Measurements from ENCODE around the gene FADS1.
A peak's percentile ranks its signal among the peaks of the same experiment; 100 is the strongest.

The FADS1 gene

DNA sequence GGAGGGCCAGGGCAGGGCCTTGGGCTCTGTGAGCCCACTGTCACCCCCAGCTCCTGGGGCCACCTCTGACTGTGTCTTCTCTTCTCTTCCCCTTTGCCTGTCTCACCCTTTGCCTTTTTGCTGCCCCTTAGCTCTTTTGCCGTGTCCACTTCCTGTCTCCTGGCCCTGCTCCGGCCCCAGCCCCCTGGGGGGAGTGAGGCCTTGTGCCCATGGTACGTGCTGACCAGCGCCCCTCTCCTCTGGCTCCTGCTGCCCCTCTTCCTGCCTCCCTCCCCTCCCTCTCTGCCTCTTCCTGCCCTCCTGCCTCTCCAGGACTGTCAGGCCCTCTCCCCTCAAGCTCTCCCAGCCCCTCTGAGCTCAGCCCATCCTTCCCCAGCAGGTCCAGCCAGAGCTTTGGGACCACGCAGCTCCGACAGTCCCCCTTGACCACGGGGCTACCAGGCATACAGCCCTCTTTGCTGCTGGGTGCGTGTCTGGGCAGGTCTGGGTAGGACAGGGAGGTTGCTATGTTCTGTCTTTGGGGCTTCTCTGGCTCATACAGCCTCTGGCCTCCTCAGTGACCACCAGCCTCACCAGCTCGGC lies 36.1 kb downstream of the FADS1 start:
- Histone ChIP-seq H3K9ac (ENCODE audit: low read length in 2 of 2) (no peak overlapping the region), H3K4me1 (ENCODE audit: control insufficient read depth, insufficient read depth, low read length) (peaks cover 2% of the 10 kb centered on the region), H3K36me3 (ENCODE audit: control insufficient read depth in 2 of 2, insufficient read depth in 2 of 2, low read length in 2 of 2) (peaks cover 7 to 10% of the 10 kb centered on the region in 2 donors), H3K27ac (ENCODE audit: low read length) (no peak overlapping the region), H3K9me3 (ENCODE audit: control insufficient read depth in 2 of 2, low read length in 2 of 2) (no peaks in the 10 kb centered on the region), H3K4me3 (ENCODE audit: low read length in 2 of 2) (no peak overlapping the region), H3K27me3 (ENCODE audit: control insufficient read depth in 1 of 2, insufficient read depth in 2 of 2, low read length in 2 of 2) (no peaks in the 10 kb centered on the region)

DNA sequence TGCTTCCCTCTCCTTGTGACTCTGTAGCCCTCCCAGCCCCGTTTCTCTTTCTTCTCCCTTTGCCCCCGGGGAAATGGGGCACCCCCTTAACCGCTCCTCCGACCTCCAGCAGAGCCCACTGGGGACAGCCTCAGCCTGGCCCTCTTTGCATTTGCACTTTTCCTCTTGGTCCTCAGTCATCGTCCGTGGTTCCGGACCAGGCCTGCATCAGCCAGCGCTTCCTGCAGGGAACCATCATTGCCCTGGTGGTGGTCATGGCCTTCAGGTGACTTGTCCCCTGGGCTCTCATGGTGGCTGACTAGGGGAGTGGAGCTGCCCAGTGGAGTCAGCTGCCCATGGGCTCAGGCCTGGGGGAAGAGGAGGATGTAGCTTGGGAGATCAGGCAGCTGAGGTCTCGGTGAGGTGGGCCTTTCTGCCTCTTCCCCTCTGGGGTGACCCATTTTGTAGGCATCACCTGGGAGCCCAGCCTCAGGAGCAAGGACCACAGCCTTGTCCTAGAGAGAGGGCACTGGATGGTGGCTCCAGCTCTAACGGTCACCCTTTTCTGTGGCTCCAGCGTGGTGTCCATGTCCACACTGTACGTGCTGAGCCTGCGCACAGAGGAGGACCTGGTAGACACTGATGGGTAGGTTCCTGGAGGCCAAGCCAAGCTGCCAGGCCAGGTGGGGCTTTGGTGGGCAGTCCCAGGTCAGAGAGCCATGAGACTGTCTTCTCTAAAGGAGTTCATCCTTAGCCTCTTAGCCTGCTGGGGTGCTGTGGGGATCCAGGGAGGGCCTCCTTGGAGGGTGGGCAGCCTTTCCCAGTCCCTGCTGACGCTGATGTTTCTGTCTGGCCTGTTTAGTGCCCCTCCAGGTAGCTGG lies 36.9 kb downstream of the FADS1 start:
- Histone ChIP-seq H3K27ac (ENCODE audit: low read length) (no peak overlapping the region), H3K4me3 (ENCODE audit: low read length in 2 of 2) (no peak overlapping the region), H3K36me3 (ENCODE audit: control insufficient read depth in 2 of 2, insufficient read depth in 2 of 2, low read length in 2 of 2) (peaks cover 7 to 10% of the 10 kb centered on the region in 2 donors), H3K9ac (ENCODE audit: low read length in 2 of 2) (no peak overlapping the region), H3K27me3 (ENCODE audit: control insufficient read depth in 1 of 2, insufficient read depth in 2 of 2, low read length in 2 of 2) (no peaks in the 10 kb centered on the region), H3K4me1 (ENCODE audit: control insufficient read depth, insufficient read depth, low read length) (peaks cover 2% of the 10 kb centered on the region), H3K9me3 (ENCODE audit: control insufficient read depth in 2 of 2, low read length in 2 of 2) (no peaks in the 10 kb centered on the region)

DNA sequence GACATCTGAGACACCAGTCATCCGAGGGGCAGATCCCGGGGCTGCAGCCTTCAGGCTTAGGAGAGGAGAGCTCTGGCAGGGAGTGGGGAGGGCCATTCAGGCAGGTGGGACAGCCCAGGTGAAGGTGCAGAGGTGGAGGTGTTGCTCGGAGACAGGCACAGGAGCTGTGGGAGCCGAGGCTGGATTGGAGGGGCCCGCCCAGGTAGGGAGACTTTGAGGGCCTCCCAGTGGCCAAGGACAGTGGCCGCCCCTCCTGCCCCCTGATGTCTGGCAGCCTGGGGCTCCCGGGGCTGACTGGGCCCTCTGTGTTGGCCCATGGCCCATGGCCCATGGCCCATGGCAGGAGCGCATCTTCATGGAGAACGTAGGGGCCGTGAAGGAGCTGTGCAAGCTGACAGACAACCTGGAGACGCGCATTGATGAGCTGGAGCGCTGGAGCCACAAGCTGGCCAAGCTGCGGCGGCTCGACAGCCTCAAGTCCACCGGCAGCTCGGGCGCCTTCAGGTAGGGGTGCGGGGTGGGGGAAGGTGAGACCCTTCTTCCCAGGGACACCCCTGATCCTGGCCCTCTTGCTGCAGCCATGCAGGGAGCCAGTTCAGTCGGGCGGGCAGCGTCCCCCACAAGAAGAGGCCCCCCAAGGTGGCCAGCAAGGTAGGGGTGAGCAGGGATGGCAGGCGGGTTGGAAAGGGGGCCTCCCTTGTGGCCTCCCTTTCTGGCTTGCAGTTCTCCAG lies 37.7 kb downstream of the FADS1 start:
- Histone ChIP-seq H3K4me3 (ENCODE audit: low read length in 2 of 2) (no peak overlapping the region), H3K4me1 (ENCODE audit: control insufficient read depth, insufficient read depth, low read length) (peaks cover 2% of the 10 kb centered on the region), H3K9ac (ENCODE audit: low read length in 2 of 2) (no peak overlapping the region), H3K27me3 (ENCODE audit: control insufficient read depth in 1 of 2, insufficient read depth in 2 of 2, low read length in 2 of 2) (no peaks in the 10 kb centered on the region), H3K27ac (ENCODE audit: low read length) (no peak overlapping the region), H3K9me3 (ENCODE audit: control insufficient read depth in 2 of 2, low read length in 2 of 2) (no peaks in the 10 kb centered on the region), H3K36me3 (ENCODE audit: control insufficient read depth in 2 of 2, insufficient read depth in 2 of 2, low read length in 2 of 2) (peaks cover 0 to 5% of the 10 kb centered on the region in 2 donors)

GRCh38 chr11:61778357-61778886 lies 38.4 kb downstream of the FADS1 start:
- no peak overlapping the region for H3K4me3 ChIP-seq (ENCODE audit: low read length in 2 of 2)
- H3K27ac ChIP-seq (ENCODE audit: low read length), result no peak overlapping the region
- no peak overlapping the region for H3K9ac ChIP-seq (ENCODE audit: low read length in 2 of 2)
- peaks cover 2% of the 10 kb centered on the region for H3K4me1 ChIP-seq (ENCODE audit: control insufficient read depth, insufficient read depth, low read length)
- no peaks in the 10 kb centered on the region for H3K9me3 ChIP-seq (ENCODE audit: control insufficient read depth in 2 of 2, low read length in 2 of 2)
- H3K27me3 ChIP-seq (ENCODE audit: control insufficient read depth in 1 of 2, insufficient read depth in 2 of 2, low read length in 2 of 2), result no peaks in the 10 kb centered on the region
- H3K36me3 ChIP-seq (ENCODE audit: control insufficient read depth in 2 of 2, insufficient read depth in 2 of 2, low read length in 2 of 2), result peaks cover 0 to 3% of the 10 kb centered on the region in 2 donors

GRCh38 chr11:61777234-61778090 lies 39.3 kb downstream of the FADS1 start:
- Histone ChIP-seq H3K27me3 (ENCODE audit: control insufficient read depth in 1 of 2, insufficient read depth in 2 of 2, low read length in 2 of 2) (no peaks in the 10 kb centered on the region), H3K4me1 (ENCODE audit: control insufficient read depth, insufficient read depth, low read length) (peaks cover 2% of the 10 kb centered on the region), H3K4me3 (ENCODE audit: low read length in 2 of 2) (peak overlapping the region in 1 of 2 donors; percentile 44), H3K9ac (ENCODE audit: low read length in 2 of 2) (no peak overlapping the region), H3K27ac (ENCODE audit: low read length) (no peak overlapping the region), H3K36me3 (ENCODE audit: control insufficient read depth in 2 of 2, insufficient read depth in 2 of 2, low read length in 2 of 2) (no peaks in the 10 kb centered on the region), H3K9me3 (ENCODE audit: control insufficient read depth in 2 of 2, low read length in 2 of 2) (no peaks in the 10 kb centered on the region)

DNA sequence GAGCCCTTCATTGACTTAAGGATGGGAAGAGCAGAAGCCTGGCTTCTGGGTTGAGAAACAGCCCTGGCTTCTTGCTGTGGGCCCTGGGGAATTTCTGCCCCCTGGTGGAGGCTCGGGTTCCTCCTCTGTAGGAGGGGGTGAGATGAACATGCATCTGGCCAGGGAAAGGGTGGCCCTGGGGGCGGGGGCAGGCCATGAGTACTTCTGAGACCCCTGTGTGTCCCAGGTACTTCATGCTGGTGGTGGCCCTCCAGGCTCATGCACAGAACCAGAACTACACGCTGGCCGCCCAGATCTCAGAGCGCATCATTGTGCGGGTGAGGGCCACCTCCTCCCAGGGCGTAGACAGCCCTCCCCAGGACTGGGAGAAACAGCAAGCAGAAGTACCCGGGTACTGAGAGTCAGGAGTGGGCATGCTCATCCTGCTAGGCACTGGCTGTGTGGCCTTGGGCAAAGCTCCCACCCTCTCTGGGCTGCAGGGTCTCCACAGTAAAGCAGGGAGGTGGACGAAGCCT lies 40.2 kb downstream of the FADS1 start:
- peaks cover 2% of the 10 kb centered on the region for H3K4me1 ChIP-seq (ENCODE audit: control insufficient read depth, insufficient read depth, low read length)
- no peak overlapping the region for H3K27ac ChIP-seq (ENCODE audit: low read length)
- H3K27me3 ChIP-seq (ENCODE audit: control insufficient read depth in 1 of 2, insufficient read depth in 2 of 2, low read length in 2 of 2), result no peaks in the 10 kb centered on the region
- H3K36me3 ChIP-seq (ENCODE audit: control insufficient read depth in 2 of 2, insufficient read depth in 2 of 2, low read length in 2 of 2), result no peaks in the 10 kb centered on the region
- H3K4me3 ChIP-seq (ENCODE audit: low read length in 2 of 2), result no peak overlapping the region
- H3K9me3 ChIP-seq (ENCODE audit: control insufficient read depth in 2 of 2, low read length in 2 of 2), result no peaks in the 10 kb centered on the region
- no peak overlapping the region for H3K9ac ChIP-seq (ENCODE audit: low read length in 2 of 2)

DNA sequence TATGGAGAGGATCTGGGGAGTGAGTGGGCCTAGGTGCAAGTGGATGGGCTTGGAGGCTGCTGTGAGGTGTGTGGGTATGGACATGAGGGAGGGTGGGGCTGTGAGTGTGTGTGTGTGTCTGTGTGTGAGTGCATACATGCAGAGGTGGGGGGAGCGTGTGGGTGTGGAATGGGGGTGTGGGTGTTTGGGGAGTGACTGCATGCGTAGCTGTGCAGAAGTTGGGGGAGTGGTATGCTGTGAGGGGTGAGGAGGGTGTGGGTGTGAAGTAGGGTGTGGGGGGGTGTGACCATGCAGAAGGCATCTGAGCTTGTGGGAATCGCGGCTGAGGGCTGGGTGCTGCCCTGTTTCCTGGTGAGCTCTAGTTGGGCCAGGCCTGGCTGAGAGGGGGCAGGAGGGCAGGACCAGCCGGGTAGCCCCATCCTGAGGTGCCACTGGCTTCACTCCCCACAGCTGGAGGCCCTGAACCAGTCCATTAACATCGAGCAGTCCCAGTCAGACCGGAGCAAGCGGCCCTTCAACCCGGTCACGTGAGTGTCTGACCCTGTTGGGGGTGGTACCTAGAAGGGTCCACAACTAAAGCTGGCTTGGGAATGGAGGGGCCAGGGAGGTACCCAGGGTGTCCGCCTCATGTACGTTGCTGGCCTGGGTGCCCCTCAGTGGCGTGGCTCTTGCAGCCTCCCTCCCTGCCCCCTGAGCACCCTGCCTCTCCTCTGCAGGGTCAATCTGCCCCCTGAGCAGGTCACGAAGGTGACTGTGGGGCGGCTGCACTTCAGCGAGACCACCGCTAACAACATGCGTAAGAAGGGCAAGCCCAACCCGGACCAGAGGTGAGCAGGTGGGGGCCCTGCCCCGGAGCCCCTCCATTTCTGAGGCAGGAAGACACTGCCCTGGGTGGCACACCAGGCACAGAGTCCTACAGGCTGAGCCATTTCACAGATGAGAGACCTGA lies 40.9 kb downstream of the FADS1 start:
- H3K4me1 ChIP-seq (ENCODE audit: control insufficient read depth, insufficient read depth, low read length), result peaks cover 2% of the 10 kb centered on the region
- H3K9ac ChIP-seq (ENCODE audit: low read length in 2 of 2), result no peak overlapping the region
- H3K4me3 ChIP-seq (ENCODE audit: low read length in 2 of 2), result no peak overlapping the region
- no peak overlapping the region for H3K27ac ChIP-seq (ENCODE audit: low read length)
- H3K36me3 ChIP-seq (ENCODE audit: control insufficient read depth in 2 of 2, insufficient read depth in 2 of 2, low read length in 2 of 2), result no peaks in the 10 kb centered on the region
- H3K9me3 ChIP-seq (ENCODE audit: control insufficient read depth in 2 of 2, low read length in 2 of 2), result no peaks in the 10 kb centered on the region
- no peaks in the 10 kb centered on the region for H3K27me3 ChIP-seq (ENCODE audit: control insufficient read depth in 1 of 2, insufficient read depth in 2 of 2, low read length in 2 of 2)

GRCh38 chr11:61775106-61775505 lies 41.7 kb downstream of the FADS1 start:
- no peaks in the 10 kb centered on the region for H3K27me3 ChIP-seq (ENCODE audit: control insufficient read depth in 1 of 2, insufficient read depth in 2 of 2, low read length in 2 of 2)
- H3K4me1 ChIP-seq (ENCODE audit: control insufficient read depth, insufficient read depth, low read length), result peaks cover 2% of the 10 kb centered on the region
- no peak overlapping the region for H3K9ac ChIP-seq (ENCODE audit: low read length in 2 of 2)
- H3K27ac ChIP-seq (ENCODE audit: low read length), result no peak overlapping the region
- H3K4me3 ChIP-seq (ENCODE audit: low read length in 2 of 2), result no peak overlapping the region
- no peaks in the 10 kb centered on the region for H3K9me3 ChIP-seq (ENCODE audit: control insufficient read depth in 2 of 2, low read length in 2 of 2)
- no peaks in the 10 kb centered on the region for H3K36me3 ChIP-seq (ENCODE audit: control insufficient read depth in 2 of 2, insufficient read depth in 2 of 2, low read length in 2 of 2)

- H3K36me3 ChIP-seq (ENCODE audit: control insufficient read depth in 2 of 2, insufficient read depth in 2 of 2, low read length in 2 of 2), result no peaks in the 10 kb centered on the region
- H3K4me3 ChIP-seq (ENCODE audit: low read length in 2 of 2), result no peak overlapping the region
- H3K4me1 ChIP-seq (ENCODE audit: control insufficient read depth, insufficient read depth, low read length), result peaks cover 2% of the 10 kb centered on the region
- no peaks in the 10 kb centered on the region for H3K9me3 ChIP-seq (ENCODE audit: control insufficient read depth in 2 of 2, low read length in 2 of 2)
- no peak overlapping the region for H3K9ac ChIP-seq (ENCODE audit: low read length in 2 of 2)
- no peaks in the 10 kb centered on the region for H3K27me3 ChIP-seq (ENCODE audit: control insufficient read depth in 1 of 2, insufficient read depth in 2 of 2, low read length in 2 of 2)
- H3K27ac ChIP-seq (ENCODE audit: low read length), result no peak overlapping the region
Observed at GRCh38 chr11:61774411-61774810, 42.4 kb downstream of the FADS1 start.
